NT2/D1 (cell line): ENCODE results near the gene LNPK.

ENCODE experiments used
- DNase-seq: peaks from one replicate; pipeline ENCODE4 v3.0.0-alpha.2; 2011; ENCODE audit warnings: low read depth, low spot score
- H3K27me3 ChIP-seq: 2 replicates; pipeline ENCODE4 v1.6.0; 2011; ENCODE audit warnings: mild to moderate bottlenecking; ENCODE audit not compliant: insufficient read length, insufficient read depth
- H3K36me3 ChIP-seq: 2 replicates; pipeline ENCODE4 v1.6.1; 2011; ENCODE audit warnings: mild to moderate bottlenecking, low read length, mixed read lengths; ENCODE audit not compliant: insufficient read depth, insufficient read length
- H3K4me1 ChIP-seq: 2 replicates; pipeline ENCODE4 v1.5.1; 2011; ENCODE audit not compliant: insufficient read depth, insufficient read length
- H3K4me3 ChIP-seq: 2 replicates; pipeline ENCODE4 v1.5.1; 2011; ENCODE audit warnings: low read depth; ENCODE audit not compliant: insufficient read length
- H3K9ac ChIP-seq: 2 replicates; pipeline ENCODE4 v1.6.0; 2011; ENCODE audit warnings: low read depth; ENCODE audit not compliant: insufficient read length
- H3K9me3 ChIP-seq: 2 replicates; pipeline ENCODE4 v1.5.1; 2011; ENCODE audit warnings: mild to moderate bottlenecking, low read length; ENCODE audit not compliant: insufficient read depth
- SUZ12 ChIP-seq: IDR thresholded peaks from 2 replicates; pipeline ENCODE4 v1.6.1; 2011; ENCODE audit not compliant: insufficient read length, insufficient read depth; ENCODE audit errors: extremely low read depth
- YY1 ChIP-seq: IDR thresholded peaks from 2 replicates; pipeline ENCODE4 v1.6.1; 2011; ENCODE audit not compliant: insufficient read length, insufficient read depth
- ZNF274 ChIP-seq: IDR thresholded peaks from 2 replicates; pipeline ENCODE4 v1.6.1; 2011; ENCODE audit warnings: mild to moderate bottlenecking, low read depth, low read length

The LNPK gene, protein sequence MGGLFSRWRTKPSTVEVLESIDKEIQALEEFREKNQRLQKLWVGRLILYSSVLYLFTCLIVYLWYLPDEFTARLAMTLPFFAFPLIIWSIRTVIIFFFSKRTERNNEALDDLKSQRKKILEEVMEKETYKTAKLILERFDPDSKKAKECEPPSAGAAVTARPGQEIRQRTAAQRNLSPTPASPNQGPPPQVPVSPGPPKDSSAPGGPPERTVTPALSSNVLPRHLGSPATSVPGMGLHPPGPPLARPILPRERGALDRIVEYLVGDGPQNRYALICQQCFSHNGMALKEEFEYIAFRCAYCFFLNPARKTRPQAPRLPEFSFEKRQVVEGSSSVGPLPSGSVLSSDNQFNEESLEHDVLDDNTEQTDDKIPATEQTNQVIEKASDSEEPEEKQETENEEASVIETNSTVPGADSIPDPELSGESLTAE

DNA sequence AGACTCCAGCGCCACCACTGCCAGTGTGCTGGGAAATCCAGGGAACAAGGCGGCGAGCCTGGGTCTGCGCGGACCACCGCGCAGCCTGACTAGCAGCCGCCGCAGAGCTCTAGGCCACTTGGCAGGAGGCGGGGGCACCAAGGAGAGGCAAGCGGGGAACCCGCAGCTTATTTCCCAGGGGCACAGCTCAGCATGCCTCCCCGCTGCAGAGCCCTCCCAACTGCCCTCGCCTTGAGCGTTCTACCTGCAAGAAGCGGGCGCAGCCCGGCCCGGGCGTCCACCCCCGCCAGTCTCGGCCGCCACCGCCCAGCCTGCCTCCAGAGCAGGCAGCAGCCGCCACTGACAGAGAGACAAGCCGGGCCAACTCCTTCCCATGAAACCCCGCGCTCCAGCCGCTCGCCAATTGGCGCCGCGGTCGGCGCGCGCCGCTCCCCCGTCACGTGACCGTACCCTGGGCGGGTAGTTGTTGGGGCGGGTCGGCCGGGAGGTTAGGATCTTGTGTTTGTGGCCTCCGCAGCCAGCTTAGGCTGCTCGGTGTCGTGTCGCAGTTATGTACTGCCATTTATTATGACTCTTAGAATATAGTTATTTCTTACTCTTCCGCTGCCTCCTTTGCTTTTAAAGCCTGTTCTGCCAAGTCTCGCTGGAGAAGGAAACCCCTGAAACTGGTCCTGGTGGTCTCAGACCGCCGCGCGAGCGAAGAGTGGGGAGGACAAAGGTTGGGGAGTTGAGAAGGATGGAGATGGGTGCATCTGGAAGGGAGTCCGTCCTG, at the start of gene LNPK:
TSS of gene LNPK (minus strand) at position 352 of the 772 bp plus-strand sequence. CDS start 6,683 bp downstream, outside the sequence.
- TF ChIP-seq ZNF274 = no peak
- no peak for TF ChIP-seq YY1
- no peak for TF ChIP-seq SUZ12
- peak within 1 kb of the TSS; percentile 91 for H3K9ac ChIP-seq

DNA sequence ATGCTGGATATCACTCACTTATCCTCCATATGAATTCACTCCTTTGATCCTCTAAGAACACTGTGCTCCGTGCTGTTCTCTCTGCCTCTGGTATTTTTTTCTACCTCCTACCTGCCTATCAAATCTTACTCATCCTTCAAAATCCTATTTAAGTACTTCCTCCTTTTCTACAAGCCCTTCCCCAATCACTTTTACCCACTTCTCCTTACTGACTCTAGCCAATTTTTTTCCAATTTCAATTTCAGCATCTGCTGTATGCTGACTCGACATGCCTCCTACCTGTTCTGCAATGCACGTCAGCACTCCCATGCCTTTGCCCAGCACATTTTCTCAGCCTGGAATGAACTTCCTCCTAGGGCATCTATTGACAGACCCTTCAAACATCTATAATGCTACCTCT, 37.3 kb upstream of the LNPK start:
- H3K9me3 ChIP-seq = 0 out of 2 replicates have a peak, but pooled peaks cover 2% of the 10 kb centered on the region
- DNase-seq = no peak
- H3K9ac ChIP-seq = no peak overlapping the region
- no peaks in the 10 kb centered on the region for H3K4me1 ChIP-seq
- H3K27me3 ChIP-seq = no peaks in the 10 kb centered on the region
- H3K36me3 ChIP-seq = no peaks in the 10 kb centered on the region
- TF ChIP-seq ZNF274 = no peak
- TF ChIP-seq SUZ12 = no peak
- no peak for TF ChIP-seq YY1
- H3K4me3 ChIP-seq = no peak overlapping the region

More for the DNA sequence above, at the start of gene LNPK:
- Histone ChIP-seq H3K36me3 (no peaks in the 10 kb centered on the region), H3K4me3 (peak within 1 kb of the TSS; percentile 86), H3K27me3 (no peaks in the 10 kb centered on the region), H3K9me3 (peaks cover 5% of the 10 kb centered on the region; the same call in 1 of the 2 replicates), H3K4me1 (no peaks in the 10 kb centered on the region)
- DNase-seq = peak; percentile 83

DNA sequence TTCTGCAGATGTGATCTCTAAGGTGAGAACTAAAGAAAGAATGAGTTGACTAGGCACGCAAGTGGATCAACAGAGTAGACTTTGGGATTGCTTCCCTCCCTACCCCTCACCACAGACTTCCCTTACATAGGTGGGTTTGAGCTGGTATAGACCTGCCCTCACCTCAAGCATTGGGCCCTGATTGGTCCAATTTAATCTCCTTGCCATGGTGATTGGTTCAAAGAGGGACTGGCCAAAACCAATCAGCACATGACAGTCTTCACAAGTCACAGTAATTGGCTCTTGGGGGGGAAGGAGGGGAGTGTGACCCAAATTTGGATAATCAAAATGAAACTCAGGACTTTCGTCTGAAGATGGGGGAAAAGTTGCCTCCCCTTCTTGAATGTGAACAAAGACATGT, 36.6 kb upstream of the LNPK start:
- no peak overlapping the region for H3K9ac ChIP-seq
- TF ChIP-seq ZNF274 (no peak), SUZ12 (no peak), YY1 (no peak)
- no peak for DNase-seq
- H3K27me3 ChIP-seq = no peaks in the 10 kb centered on the region
- H3K4me3 ChIP-seq = no peak overlapping the region
- H3K4me1 ChIP-seq = no peaks in the 10 kb centered on the region
- H3K36me3 ChIP-seq = no peaks in the 10 kb centered on the region
- H3K9me3 ChIP-seq = no peaks in the 10 kb centered on the region

DNA sequence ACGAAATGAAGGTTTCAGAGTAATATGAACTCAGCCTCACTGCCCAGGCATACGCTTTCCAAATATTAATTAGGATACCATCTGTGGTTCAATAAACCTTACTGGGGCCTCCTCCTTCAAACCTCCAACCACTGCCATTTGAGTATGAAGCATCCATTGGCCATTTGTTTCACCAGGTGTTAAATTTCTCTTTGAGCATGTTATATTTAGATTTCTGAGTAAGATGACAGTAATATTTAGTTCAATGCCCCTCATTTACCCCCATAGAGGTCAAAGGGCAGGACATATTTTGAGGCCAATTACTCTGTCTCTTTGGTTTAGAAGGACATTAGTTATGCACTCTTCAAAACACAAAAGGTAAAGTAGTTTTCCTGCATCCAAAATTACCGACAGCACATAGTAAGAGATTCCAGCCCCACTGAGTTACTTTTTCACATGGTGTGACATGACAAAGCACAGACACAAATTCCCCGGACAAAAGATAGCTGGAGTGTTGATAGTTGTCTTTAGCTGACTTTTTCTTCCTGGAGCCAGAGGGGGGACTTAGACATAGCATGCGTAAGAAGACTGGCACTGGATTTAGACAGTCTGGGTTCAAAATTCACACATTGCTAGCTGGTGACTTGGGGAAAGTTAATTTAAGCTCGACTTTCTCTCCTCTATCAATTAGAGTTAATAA, 33.1 kb upstream of the LNPK start:
- TF ChIP-seq SUZ12 (no peak), YY1 (no peak), ZNF274 (no peak)
- DNase-seq = no peak
- Histone ChIP-seq H3K27me3 (no peaks in the 10 kb centered on the region), H3K4me3 (no peak overlapping the region), H3K9ac (no peak overlapping the region), H3K9me3 (no peaks in the 10 kb centered on the region), H3K36me3 (no peaks in the 10 kb centered on the region), H3K4me1 (no peaks in the 10 kb centered on the region)

DNA sequence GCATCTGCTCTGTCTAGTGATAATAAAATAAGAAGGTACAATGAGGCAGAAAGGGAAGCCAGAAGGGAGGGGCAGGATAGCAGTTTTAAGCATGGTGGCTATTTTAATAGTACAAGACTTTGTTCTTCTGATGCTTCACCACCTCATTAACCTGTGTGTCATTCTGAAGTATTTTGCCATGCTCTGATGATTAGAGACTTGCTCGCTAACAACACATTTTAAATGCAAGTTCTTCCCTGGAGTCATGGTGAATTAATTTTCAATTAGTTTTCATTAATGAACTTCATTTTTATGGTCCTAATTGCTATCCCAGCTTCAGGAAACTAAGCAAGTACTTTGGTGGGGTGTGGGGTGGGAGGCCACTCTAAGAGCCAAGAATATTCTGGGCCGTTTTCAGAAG, 25.7 kb upstream of the LNPK start:
- TF ChIP-seq ZNF274 = no peak
- TF ChIP-seq SUZ12 = no peak
- no peak for TF ChIP-seq YY1
- no peaks in the 10 kb centered on the region for H3K27me3 ChIP-seq
- H3K36me3 ChIP-seq = no peaks in the 10 kb centered on the region
- H3K4me1 ChIP-seq = no peaks in the 10 kb centered on the region
- no peaks in the 10 kb centered on the region for H3K9me3 ChIP-seq
- no peak overlapping the region for H3K4me3 ChIP-seq
- no peak for DNase-seq
- H3K9ac ChIP-seq = no peak overlapping the region

DNA sequence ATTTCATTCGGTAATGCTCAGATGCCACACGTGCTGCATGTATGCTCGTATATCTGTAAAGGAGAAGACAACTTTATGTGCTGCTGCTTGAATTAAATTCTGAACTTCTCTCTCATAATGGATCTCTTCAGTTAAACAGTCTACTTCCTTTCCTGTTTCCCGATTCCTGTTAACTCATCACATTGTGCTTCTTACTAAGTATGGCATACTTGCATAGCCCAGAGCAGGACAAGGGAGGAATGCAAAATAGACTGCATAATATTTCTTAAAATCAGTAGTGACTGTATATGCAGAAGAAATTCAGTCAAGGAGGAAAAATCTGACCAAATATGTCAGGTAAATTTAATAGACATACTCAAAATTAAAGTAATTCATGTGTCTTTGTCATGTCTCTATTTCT, 23.9 kb upstream of the LNPK start:
- no peaks in the 10 kb centered on the region for H3K9me3 ChIP-seq
- H3K27me3 ChIP-seq = no peaks in the 10 kb centered on the region
- no peak for DNase-seq
- H3K4me1 ChIP-seq = no peaks in the 10 kb centered on the region
- no peaks in the 10 kb centered on the region for H3K36me3 ChIP-seq
- H3K9ac ChIP-seq = no peak overlapping the region
- no peak overlapping the region for H3K4me3 ChIP-seq
- TF ChIP-seq SUZ12 (no peak), ZNF274 (no peak), YY1 (no peak)

DNA sequence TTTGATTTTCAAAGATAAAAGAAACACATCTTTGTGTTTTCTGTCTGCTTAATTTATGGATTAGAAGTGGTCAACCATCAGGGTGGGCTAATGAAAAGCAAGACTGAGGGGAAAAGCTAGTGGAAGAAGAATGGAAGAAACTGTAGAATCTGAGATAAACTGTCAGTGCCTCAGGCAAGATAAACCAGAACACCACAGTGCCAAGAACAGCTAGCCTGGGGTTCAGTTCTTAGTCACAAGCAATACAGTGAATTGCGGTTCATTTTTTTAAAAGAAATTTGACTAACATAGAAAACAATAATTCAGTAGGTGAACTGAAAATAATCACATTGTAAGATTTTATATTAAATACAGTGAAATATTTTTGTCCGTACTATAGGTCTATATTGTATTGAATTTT, 22.0 kb upstream of the LNPK start:
- no peak for DNase-seq
- Histone ChIP-seq H3K4me3 (no peak overlapping the region), H3K9me3 (no peaks in the 10 kb centered on the region), H3K27me3 (no peaks in the 10 kb centered on the region), H3K9ac (no peak overlapping the region), H3K36me3 (no peaks in the 10 kb centered on the region), H3K4me1 (no peaks in the 10 kb centered on the region)
- TF ChIP-seq ZNF274 (no peak), SUZ12 (no peak), YY1 (no peak)
